HG03066 (cell line): ENCODE measurements around the gene NDFIP1.
"Not testable (repeated sequence)": the region's sequence is repeated elsewhere in the genome, so short reads cannot be mapped to it uniquely, and the experiment has no call there.

ENCODE experiments used
- ATAC-seq: cut with Tn5 transposase; IDR thresholded peaks from one replicate; pipeline ENCODE4 v1.9.1; 2021; ENCODE audit warnings: low read depth; ENCODE audit not compliant: unreplicated experiment

The NDFIP1 gene

GRCh38 chr5:142182840-142183239 lies 74.3 kb downstream of the NDFIP1 start:
- no peak for ATAC-seq

GRCh38 chr5:142183561-142183960 lies 75.0 kb downstream of the NDFIP1 start:
- ATAC-seq: no peak

- ATAC-seq: no peak
Measured at GRCh38 chr5:142184988-142185387, 76.4 kb downstream of the NDFIP1 start.

- no peak for ATAC-seq
Measured at GRCh38 chr5:142186514-142186856, 77.9 kb downstream of the NDFIP1 start.

- no peak for ATAC-seq
Measured at GRCh38 chr5:142186857-142187594, 78.4 kb downstream of the NDFIP1 start.

- not testable (repeated sequence) for ATAC-seq
Measured at GRCh38 chr5:142188691-142189090, 80.1 kb downstream of the NDFIP1 start.

GRCh38 chr5:142189813-142190212 lies 81.2 kb downstream of the NDFIP1 start:
- no peak for ATAC-seq

- no peak for ATAC-seq
Measured at GRCh38 chr5:142191776-142192175, 83.2 kb downstream of the NDFIP1 start.

GRCh38 chr5:142192286-142193113 lies 83.9 kb downstream of the NDFIP1 start:
- no peak for ATAC-seq

GRCh38 chr5:142193114-142193428 lies 84.5 kb downstream of the NDFIP1 start:
- ATAC-seq: no peak

- ATAC-seq: no peak
Measured at GRCh38 chr5:142197098-142197497, 88.5 kb downstream of the NDFIP1 start.

GRCh38 chr5:142197781-142198180 lies 89.2 kb downstream of the NDFIP1 start:
- ATAC-seq: no peak

GRCh38 chr5:142199388-142199787 lies 90.8 kb downstream of the NDFIP1 start:
- ATAC-seq: no peak

GRCh38 chr5:142200387-142200786 lies 91.8 kb downstream of the NDFIP1 start:
- ATAC-seq: no peak

- no peak for ATAC-seq
Measured at GRCh38 chr5:142201471-142201887, 92.9 kb downstream of the NDFIP1 start.

GRCh38 chr5:142202282-142202681 lies 93.7 kb downstream of the NDFIP1 start:
- ATAC-seq: no peak
